ENCODE data around the gene NOXA1.
A peak's percentile ranks its signal among the peaks of the same experiment; 100 is the strongest.
"Not testable (repeated sequence)": the region's sequence is repeated elsewhere in the genome, so short reads cannot be mapped to it uniquely, and the experiment has no call there.

The NOXA1 gene

DNA sequence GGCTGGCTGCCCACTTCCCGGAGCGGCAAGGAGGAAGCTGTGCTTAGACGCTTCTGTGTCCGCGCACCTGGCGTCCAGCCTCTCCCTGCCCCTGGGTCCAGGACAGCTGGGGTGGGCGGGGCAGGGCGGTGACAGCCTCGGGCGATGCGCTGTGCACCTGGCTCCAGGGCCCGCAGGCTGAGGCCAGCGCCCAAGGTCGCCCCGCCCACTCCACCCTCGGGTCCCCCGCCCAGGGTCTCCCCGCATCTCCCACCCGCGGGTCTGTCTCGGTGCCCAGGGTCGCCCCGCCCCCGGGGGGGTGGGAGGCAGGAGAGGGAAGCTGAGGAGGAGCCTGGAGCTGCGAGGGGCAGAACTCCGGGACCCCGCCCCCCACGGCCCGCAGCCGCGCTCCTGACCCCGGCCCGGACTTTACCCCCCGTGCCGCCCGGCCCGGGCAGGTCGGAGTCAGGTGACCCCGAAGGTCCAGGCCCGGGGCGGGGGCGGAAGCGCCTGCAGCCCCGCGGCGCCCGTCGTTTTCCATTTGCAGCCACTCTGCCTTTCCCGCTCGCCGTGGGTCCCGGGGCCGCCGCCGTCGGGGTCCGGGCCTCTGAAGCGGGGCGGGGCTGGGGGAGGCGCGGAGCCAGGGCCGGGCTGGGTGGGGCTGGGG is 18.2 kb downstream of the NOXA1 start, which contains the start of gene ENTPD8:
TSS of gene ENTPD8 (minus strand) at position 69 of the 646 bp plus-strand sequence. CDS start 3,072 bp downstream, outside the sequence.
- DNase-seq: peak; percentile 76

GRCh38 chr9:137441935-137442321 is 18.7 kb downstream of the NOXA1 start:
- no peak for DNase-seq

- no peak for DNase-seq
Observed at GRCh38 chr9:137444106-137444790, 21.1 kb downstream of the NOXA1 start.

GRCh38 chr9:137445275-137445807 is 22.1 kb downstream of the NOXA1 start:
- DNase-seq: peak; percentile 88

- no peak for DNase-seq
Observed at GRCh38 chr9:137445930-137446431, 22.8 kb downstream of the NOXA1 start.

GRCh38 chr9:137446851-137447471 is 23.8 kb downstream of the NOXA1 start:
- no peak for DNase-seq

DNA sequence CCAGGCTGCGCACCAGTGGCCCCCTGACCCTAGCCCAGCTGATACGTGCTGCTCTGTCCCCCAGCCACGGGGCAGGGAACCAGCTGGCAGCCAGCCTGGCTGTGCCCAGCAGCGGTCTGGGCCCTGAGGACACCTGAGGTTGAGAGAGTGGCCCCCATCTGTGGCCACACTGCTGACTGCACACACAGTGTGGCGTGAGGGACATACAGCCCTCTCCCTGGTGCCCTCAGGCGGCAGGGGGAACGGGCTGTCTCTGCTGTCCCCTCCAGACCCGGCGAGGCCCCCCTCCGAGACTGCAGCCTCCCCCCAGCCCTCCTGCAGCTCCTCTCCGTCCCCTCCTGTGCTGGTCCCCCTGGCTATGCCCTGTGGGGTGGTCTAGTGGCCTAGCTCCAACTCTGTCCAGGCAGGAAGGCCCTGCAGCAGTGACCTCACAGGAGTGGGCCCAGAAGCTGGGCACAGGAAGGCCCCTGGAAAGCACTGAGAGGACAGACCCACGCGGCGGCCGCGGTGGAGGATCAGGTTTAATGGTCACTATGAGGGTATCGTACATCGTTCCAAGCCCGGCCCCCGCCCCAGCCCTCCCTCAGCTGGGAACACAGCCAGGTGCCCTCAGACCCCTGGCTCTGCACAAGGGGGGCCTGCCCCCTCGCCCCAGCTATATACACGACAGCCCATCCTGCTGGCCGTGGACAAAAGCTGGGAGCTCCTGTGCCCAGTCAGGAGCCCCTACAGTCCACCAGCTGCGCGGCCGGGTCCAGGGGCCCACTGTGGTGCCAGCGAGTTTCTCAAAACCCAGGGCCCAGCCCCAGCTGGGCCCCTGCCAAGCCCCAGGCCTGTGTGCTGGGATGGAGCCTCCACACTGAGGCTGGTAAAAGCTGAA is 24.8 kb downstream of the NOXA1 start:
- no peak for DNase-seq

DNA sequence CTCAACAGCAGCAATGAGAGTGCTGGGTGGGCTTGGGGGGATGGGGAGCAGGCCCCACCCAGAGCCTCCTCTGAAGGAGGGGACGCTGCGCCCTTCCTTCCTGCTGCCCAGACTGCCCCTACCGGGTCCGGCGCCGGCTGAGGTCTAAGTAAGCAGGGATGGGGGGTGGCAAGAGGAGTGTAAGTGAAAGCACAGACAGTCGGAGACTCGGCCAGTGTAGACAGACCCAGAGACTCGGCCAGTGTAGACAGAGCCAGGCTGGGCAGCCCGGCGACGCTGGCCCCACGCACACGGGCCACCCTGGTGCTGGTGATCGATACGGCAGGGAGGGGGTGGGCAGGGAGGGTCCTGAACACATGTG is 25.4 kb downstream of the NOXA1 start:
- DNase-seq: no peak

DNA sequence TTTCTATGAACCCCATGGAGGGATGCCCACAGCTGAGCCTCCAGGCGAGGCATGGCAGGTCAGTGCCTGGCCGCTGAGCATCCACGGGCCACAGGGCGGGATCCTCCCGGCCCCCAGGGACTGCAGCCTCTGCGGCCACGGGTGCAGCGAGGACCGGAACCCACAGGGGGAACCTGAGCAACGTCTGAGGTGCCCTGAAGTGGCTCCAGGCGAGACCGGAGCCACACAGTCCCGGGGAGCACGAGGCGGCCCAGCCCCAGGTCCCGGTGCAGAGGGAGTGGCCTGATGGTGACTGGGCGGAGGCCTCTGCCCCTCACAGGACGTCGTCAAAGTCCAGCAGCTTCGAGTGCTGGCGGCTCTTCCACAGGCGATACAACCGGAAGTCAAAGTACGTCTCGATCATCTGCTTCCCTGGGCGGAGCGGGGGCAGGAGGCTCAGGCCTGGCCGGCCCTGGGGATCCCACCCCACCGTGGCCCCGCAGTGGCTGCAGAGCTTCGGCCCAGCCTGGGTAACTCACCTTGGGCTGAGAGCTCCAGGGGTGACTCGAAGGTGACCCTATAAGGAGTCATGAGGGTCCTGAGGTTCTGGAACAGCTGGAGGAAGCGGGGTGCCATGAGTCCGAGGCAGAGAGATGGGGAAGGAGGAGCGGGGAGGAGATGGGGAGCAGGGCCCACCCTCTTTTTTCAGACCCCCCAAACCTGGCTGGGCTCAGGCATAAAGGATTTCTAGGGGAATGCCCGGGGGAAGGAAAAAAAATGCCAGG is 26.1 kb downstream of the NOXA1 start:
- DNase-seq: no peak

DNA sequence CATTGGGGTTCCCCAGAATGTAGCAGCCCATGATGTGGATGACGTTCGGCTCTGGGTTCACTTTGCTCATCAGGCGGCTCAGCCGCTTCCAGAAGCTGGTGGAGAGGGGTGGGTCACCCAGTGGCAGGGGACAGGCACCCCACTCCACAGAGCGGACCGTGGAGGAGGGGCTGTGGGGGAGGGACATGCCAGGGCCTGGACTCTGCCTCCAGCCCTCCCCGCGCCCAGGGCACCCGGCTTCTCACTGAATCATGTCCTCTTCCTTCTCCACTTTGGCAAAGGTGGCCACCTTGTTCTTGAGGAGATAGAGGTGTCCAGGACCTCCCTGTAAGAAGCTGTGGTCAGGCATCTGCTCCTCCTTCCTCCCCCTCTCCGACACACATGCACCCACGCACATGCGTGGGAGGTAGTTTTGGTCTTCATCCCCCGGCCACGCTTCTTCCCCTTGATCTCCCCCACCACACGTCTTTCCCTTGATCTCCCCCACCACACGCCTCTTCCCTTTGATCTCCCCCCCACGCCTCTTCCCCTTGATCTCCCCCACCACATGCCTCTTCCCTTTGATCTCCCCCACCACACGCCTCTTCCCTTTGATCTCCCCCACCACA is 26.8 kb downstream of the NOXA1 start:
- no peak for DNase-seq

DNA sequence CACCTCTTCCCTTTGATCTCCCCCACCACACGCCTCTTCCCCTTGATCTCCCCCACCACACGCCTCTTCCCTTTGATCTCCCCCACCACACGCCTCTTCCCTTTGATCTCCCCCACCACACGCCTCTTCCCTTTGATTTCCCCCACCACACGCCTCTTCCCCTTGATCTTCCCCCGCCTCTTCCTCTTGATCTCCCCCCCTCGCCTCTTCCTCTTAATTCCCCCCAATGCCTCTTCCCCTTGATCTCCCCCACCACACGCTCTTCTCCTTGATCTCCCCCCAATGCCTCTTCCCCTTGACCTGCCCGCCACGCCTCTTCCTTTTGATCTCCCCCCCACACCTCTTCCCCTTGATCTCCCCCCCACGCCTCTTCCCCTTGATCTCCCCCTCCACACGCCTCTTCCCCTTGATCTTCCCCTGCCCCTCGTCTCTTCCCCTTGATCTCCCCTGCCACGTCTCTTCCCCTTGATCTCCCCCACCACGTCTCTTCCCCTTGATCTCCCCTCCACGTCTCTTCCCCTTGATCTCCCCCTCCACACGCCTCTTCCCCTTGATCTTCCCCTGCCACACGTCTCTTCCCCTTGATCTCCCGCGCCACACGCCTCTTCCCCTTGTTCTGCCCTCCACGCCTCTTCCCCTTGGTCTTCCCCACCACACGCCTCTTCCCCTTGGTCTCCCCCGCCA is 27.5 kb downstream of the NOXA1 start:
- not testable (repeated sequence) for DNase-seq

DNA sequence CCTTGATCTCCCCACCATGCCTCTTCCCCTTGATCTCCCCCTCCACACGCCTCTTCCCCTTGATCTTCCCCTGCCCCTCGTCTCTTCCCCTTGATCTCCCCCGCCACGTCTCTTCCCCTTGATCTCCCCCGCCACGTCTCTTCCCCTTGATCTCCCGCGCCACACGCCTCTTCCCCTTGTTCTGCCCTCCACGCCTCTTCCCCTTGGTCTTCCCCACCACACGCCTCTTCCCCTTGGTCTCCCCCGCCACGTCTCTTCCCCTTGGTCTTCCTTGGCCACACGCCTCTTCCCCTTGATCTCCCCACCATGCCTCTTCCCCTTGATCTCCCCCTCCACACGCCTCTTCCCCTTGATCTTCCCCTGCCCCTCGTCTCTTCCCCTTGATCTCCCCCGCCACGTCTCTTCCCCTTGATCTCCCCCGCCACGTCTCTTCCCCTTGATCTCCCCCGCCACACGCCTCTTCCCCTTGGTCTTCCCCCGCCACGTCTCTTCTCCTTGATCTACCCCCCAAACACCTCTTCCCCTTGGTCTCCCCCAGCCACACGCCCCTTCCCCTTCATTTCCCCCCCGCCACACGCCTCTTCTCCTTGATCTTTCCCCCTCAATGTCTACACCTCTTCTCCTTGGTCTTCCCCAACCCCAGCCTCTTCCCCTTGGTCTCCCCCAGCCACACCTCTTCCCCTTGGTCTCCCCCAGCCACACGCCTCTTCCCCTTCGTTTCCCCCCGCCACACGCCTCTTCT is 28.2 kb downstream of the NOXA1 start:
- not testable (repeated sequence) for DNase-seq

DNA sequence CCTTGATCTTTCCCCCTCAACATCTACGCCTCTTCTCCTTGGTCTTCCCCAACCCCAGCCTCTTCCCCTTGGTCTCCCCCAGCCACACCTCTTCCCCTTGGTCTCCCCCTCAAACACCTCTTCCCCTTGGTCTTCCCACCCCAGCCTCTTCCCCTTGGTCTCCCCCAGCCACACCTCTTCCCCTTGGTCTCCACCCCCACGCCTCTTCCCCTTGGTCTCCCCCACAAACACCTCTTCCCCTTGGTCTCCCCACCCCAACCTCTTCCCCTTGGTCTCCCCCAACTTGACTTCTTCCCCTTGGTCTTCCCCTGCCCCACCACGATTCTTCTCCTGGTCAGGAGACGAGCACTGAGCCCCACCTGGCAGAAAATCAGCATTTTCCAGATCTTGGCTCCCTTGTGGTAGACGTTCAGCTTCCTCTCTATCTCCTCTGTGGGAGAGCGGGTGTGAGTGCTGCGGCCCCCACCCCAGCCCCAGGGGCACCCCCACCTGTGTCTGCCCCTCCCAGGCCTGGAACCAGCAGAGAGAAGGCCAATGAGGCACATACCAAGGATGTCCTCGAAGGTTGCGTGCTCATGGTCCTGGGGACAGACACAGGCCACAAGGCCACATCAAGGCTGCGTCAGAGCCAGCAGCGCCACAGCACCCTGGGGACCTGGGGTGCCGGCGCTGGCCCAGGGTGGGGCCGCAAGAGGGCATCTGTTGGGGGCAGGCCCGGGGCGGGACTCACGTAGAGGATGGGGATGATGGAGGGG is 29.0 kb downstream of the NOXA1 start:
- DNase-seq: no peak

- DNase-seq: no peak
Observed at GRCh38 chr9:137452761-137453642, 29.8 kb downstream of the NOXA1 start.

GRCh38 chr9:137453643-137454081 is 30.5 kb downstream of the NOXA1 start:
- peak; percentile 92 for DNase-seq

- DNase-seq: peak; percentile 69
Observed at GRCh38 chr9:137454145-137454596, 31.0 kb downstream of the NOXA1 start.

- peak; percentile 68 for DNase-seq
Observed at GRCh38 chr9:137454597-137455358, 31.6 kb downstream of the NOXA1 start.
